Measurements from ENCODE around the gene EFNA3.

DNA sequence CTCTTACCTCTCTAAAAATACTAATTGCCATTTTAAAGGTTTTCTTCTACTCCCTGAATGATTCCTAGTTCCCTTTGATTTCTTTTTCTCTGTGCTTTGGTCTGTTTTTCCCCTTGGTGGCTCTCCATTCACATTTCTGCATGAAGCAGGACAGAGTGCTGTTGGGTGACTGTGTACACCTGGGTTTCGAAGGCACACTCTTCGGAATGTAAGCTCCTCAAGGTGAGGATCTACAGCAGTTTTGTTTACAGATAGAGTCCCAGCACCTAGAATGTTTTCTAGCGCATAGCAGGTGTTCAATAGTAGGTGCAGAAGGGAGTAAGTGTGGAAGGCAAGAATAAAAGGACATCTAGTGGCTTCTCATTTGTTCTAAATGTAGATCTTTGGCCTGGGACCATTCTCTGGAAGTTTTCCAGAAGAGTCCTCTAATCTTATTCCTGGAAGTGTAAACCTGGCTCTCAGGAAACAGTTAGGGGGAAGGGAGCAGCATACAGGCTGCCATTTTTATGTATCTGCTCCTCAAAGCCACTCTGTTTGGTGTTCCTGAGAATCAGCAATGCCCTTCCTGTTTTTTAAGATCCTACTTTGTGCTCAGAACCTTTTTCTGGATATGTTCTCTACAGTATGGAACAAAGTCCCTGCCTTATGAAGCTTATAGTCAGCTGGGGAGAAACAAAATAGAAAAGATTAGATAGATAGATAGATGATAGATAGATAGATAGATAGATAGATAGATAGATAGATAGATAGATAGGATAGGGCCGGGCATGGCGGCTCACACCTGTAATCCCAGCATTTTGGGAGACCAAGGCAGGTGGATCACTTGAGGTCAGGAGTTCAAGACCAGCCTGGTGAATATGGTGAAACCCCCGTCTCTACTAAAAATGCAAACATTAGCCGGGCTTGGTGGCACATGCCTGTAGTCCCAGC is 26.2 kb downstream of the EFNA3 start:
- TF ChIP-seq, protein P1, sequence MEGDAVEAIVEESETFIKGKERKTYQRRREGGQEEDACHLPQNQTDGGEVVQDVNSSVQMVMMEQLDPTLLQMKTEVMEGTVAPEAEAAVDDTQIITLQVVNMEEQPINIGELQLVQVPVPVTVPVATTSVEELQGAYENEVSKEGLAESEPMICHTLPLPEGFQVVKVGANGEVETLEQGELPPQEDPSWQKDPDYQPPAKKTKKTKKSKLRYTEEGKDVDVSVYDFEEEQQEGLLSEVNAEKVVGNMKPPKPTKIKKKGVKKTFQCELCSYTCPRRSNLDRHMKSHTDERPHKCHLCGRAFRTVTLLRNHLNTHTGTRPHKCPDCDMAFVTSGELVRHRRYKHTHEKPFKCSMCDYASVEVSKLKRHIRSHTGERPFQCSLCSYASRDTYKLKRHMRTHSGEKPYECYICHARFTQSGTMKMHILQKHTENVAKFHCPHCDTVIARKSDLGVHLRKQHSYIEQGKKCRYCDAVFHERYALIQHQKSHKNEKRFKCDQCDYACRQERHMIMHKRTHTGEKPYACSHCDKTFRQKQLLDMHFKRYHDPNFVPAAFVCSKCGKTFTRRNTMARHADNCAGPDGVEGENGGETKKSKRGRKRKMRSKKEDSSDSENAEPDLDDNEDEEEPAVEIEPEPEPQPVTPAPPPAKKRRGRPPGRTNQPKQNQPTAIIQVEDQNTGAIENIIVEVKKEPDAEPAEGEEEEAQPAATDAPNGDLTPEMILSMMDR (IDR thresholded peaks at IDR 0.05), result no peak
- TF ChIP-seq POLR2AphosphoS5 (IDR thresholded peaks at IDR 0.05; ENCODE audit: low read depth, low read length) (no peak), SIN3A (IDR thresholded peaks at IDR 0.05; ENCODE audit: borderline replicate concordance, insufficient read depth, low read depth, low read length) (no peak), TCF7L2 (IDR thresholded peaks at IDR 0.05; ENCODE audit: low read depth, low read length) (no peak)
- TF ChIP-seq, protein P2, sequence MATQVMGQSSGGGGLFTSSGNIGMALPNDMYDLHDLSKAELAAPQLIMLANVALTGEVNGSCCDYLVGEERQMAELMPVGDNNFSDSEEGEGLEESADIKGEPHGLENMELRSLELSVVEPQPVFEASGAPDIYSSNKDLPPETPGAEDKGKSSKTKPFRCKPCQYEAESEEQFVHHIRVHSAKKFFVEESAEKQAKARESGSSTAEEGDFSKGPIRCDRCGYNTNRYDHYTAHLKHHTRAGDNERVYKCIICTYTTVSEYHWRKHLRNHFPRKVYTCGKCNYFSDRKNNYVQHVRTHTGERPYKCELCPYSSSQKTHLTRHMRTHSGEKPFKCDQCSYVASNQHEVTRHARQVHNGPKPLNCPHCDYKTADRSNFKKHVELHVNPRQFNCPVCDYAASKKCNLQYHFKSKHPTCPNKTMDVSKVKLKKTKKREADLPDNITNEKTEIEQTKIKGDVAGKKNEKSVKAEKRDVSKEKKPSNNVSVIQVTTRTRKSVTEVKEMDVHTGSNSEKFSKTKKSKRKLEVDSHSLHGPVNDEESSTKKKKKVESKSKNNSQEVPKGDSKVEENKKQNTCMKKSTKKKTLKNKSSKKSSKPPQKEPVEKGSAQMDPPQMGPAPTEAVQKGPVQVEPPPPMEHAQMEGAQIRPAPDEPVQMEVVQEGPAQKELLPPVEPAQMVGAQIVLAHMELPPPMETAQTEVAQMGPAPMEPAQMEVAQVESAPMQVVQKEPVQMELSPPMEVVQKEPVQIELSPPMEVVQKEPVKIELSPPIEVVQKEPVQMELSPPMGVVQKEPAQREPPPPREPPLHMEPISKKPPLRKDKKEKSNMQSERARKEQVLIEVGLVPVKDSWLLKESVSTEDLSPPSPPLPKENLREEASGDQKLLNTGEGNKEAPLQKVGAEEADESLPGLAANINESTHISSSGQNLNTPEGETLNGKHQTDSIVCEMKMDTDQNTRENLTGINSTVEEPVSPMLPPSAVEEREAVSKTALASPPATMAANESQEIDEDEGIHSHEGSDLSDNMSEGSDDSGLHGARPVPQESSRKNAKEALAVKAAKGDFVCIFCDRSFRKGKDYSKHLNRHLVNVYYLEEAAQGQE (IDR thresholded peaks at IDR 0.05; ENCODE audit: insufficient read depth in 1 of 2, low read depth in 2 of 2, low read length in 1 of 2), result no peak

Measured in Panc1 (cell line).